ENCODE results near the gene HSPA1B.

The HSPA1B gene

GRCh38 chr6:31827286-31828079 is at the start of gene HSPA1B:
TSS of gene HSPA1B (plus strand) at chr6:31827738. CDS start at chr6:31827951, 213 bp downstream.
- peak within 1 kb of the TSS; percentile 92 to 96 for H3K27ac ChIP-seq
- H3K4me3 ChIP-seq: peak within 1 kb of the TSS; percentile 91
- no peak for TF ChIP-seq CTCF (IDR thresholded peaks at IDR 0.05)
- DNase-seq (ENCODE audit: low spot score): peak; percentile 100

GRCh38 chr6:31778193-31778592 is 49.3 kb upstream of the HSPA1B start:
- Histone ChIP-seq H3K4me3 (no peak overlapping the region), H3K27ac (no peak overlapping the region)
- DNase-seq (ENCODE audit: low spot score): no peak
- TF ChIP-seq CTCF (IDR thresholded peaks at IDR 0.05): no peak

GRCh38 chr6:31778999-31779885 is 48.3 kb upstream of the HSPA1B start:
- Histone ChIP-seq H3K4me3 (no peak overlapping the region), H3K27ac (no peak overlapping the region)
- no peak for TF ChIP-seq CTCF (IDR thresholded peaks at IDR 0.05)
- DNase-seq (ENCODE audit: low spot score): no peak

- no peak overlapping the region for H3K4me3 ChIP-seq
- no peak overlapping the region for H3K27ac ChIP-seq
- no peak for DNase-seq (ENCODE audit: low spot score)
- no peak for TF ChIP-seq CTCF (IDR thresholded peaks at IDR 0.05)
Measured at GRCh38 chr6:31779908-31780307, 47.6 kb upstream of the HSPA1B start.

- TF ChIP-seq CTCF (IDR thresholded peaks at IDR 0.05): no peak
- Histone ChIP-seq H3K27ac (no peak overlapping the region), H3K4me3 (no peak overlapping the region)
- no peak for DNase-seq (ENCODE audit: low spot score)
Measured at GRCh38 chr6:31780507-31781243, 46.9 kb upstream of the HSPA1B start.

- DNase-seq (ENCODE audit: low spot score): no peak
- no peak overlapping the region for H3K27ac ChIP-seq
- no peak for TF ChIP-seq CTCF (IDR thresholded peaks at IDR 0.05)
- no peak overlapping the region for H3K4me3 ChIP-seq
Measured at GRCh38 chr6:31781244-31782125, 46.1 kb upstream of the HSPA1B start.

Data from coronary artery (tissue), 2 donors.